RWPE2 (cell line): ENCODE results near the gene CREG1.

Source experiments
- ATAC-seq: fragments of 200-7000 bp; cut with Tn5 transposase; 3 replicates; pipeline ENCODE4 v1.9.1; 2021; ENCODE audit warnings: low read depth
- DNase-seq: peaks from one replicate; pipeline ENCODE4 v3.0.0-alpha.2; 2020; ENCODE audit warnings: low spot score
- H3K27ac ChIP-seq: fragments of 450-650 bp; 2 replicates; pipeline ENCODE4 v1.5.1; 2017; ENCODE audit warnings: mild to moderate bottlenecking; ENCODE audit not compliant: poor library complexity, severe bottlenecking
- H3K27me3 ChIP-seq: fragments of 250-450 bp; sonication (Bioruptor Pico); 2 replicates; pipeline ENCODE4 v1.5.1; 2021; ENCODE audit warnings: mild to moderate bottlenecking, moderate library complexity; ENCODE audit not compliant: insufficient read depth, poor library complexity, severe bottlenecking
- H3K36me3 ChIP-seq: fragments of 250-450 bp; sonication (Bioruptor Pico); 2 replicates; pipeline ENCODE4 v1.5.1; 2020; ENCODE audit warnings: low read depth, mild to moderate bottlenecking, moderate library complexity
- H3K4me1 ChIP-seq: fragments of 250-450 bp; sonication (Bioruptor Pico); 2 replicates; pipeline ENCODE4 v1.5.1; 2021; ENCODE audit warnings: mild to moderate bottlenecking, moderate library complexity; ENCODE audit not compliant: insufficient read depth, poor library complexity, severe bottlenecking
- H3K4me3 ChIP-seq: fragments of 250-450 bp; sonication (Bioruptor Pico); 2 replicates; pipeline ENCODE4 v1.5.1; 2021; ENCODE audit warnings: mild to moderate bottlenecking, moderate library complexity; ENCODE audit not compliant: severe bottlenecking
- H3K9me3 ChIP-seq: fragments of 250-450 bp; sonication (Bioruptor Pico); 2 replicates; pipeline ENCODE4 v1.5.1; 2021; ENCODE audit warnings: mild to moderate bottlenecking, moderate library complexity; ENCODE audit not compliant: severe bottlenecking
- TF ChIP-seq, protein P1 (sequence below): fragments of 450-650 bp; IDR thresholded peaks from one replicate; pipeline ENCODE4 v1.5.1; 2017; ENCODE audit warnings: mild to moderate bottlenecking, moderate library complexity; ENCODE audit not compliant: poor library complexity, severe bottlenecking

Gene CREG1

DNA sequence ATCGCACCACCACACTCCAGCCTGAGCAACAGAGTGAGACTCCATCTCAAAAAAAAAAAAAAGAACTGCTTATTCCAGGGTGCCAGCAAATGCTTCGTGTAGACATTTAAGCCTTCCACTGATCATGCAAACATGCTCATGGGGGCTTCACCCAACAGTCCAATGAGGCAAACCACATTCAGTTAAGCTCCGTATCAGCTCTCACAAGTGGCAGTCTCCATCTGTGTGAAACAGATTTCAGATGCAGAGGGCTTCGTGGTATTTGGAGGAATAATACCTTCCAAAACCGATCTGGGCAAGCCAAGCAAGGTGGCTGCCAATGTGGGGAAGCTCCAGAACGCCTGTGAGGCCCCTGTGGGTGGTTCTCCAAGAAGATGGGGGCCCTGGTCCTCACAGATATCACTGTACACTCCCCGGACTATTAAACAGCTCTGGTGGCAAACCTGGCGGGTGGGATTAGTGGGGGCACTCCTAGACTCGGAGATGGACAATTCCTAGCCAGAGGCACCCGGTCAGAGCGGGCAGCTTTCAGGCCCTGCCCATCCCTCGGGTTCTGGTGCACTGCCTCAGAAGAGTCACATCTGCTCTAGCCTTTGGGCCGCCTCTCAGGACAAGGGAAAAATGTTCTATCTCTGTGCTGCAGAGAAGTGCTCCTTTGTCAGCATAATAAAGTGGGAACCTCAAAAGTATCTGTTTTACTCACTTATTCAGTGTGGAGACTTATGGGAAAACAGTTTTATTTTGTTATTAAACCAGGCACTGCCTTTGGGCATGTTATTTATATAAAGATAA is 10.2 kb downstream of the CREG1 start:
- Histone ChIP-seq H3K27me3 (no peaks in the 10 kb centered on the region), H3K4me1 (peaks cover 21% of the 10 kb centered on the region), H3K9me3 (no peaks in the 10 kb centered on the region), H3K27ac (no peak overlapping the region), H3K36me3 (peaks cover 16% of the 10 kb centered on the region), H3K4me3 (no peak overlapping the region)
- TF ChIP-seq, protein P1, sequence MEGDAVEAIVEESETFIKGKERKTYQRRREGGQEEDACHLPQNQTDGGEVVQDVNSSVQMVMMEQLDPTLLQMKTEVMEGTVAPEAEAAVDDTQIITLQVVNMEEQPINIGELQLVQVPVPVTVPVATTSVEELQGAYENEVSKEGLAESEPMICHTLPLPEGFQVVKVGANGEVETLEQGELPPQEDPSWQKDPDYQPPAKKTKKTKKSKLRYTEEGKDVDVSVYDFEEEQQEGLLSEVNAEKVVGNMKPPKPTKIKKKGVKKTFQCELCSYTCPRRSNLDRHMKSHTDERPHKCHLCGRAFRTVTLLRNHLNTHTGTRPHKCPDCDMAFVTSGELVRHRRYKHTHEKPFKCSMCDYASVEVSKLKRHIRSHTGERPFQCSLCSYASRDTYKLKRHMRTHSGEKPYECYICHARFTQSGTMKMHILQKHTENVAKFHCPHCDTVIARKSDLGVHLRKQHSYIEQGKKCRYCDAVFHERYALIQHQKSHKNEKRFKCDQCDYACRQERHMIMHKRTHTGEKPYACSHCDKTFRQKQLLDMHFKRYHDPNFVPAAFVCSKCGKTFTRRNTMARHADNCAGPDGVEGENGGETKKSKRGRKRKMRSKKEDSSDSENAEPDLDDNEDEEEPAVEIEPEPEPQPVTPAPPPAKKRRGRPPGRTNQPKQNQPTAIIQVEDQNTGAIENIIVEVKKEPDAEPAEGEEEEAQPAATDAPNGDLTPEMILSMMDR = no peak
- DNase-seq = no peak
- ATAC-seq = no peak

DNA sequence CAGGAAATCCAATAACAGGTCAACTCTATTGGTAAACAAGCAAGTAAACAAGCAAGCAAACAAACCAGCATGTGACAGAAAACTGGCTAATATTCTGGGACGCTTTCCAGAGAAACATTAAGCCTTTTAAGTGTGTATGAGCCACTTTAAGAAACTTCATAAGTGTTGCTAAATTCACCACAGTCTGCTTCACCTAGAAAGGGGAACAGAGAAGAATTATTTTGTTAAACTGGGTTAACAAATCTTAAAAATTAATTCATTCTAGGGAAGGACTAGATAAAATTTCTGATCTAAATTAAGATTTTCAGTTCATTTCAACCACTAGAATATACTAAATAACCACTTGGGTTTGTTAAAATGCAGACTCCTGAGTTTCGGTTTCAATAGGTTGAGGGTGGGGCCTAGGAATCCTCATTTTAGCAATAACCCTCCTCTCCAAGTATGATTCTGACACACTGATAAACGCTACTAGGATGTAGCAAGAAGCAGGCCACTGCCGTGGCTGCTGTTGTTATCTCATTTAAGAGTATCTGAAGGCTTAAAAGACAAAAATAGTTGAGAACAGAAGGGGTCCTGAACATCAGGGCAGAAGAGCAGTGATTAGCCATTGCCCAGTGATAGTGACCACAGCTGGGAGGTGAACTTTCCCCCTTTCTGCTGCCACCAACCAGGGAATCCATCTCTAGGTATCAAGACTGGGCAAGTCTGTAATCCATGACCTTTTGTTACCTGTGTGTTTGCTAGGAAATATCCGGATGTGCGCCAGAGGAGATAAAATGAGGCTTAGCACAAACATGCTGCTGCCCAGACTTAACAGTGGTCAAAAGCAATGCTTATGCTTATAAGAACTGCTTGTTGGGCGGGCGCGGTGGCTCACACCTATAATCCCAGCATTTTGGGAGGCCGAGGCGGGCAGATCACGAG is 11.2 kb downstream of the CREG1 start:
- Histone ChIP-seq H3K36me3 (peaks cover 8% of the 10 kb centered on the region), H3K27me3 (no peaks in the 10 kb centered on the region), H3K4me1 (peaks cover 19% of the 10 kb centered on the region), H3K9me3 (no peaks in the 10 kb centered on the region), H3K27ac (no peak overlapping the region), H3K4me3 (no peak overlapping the region)
- ATAC-seq = no peak
- no peak for DNase-seq
- TF ChIP-seq, protein P1 = no peak

DNA sequence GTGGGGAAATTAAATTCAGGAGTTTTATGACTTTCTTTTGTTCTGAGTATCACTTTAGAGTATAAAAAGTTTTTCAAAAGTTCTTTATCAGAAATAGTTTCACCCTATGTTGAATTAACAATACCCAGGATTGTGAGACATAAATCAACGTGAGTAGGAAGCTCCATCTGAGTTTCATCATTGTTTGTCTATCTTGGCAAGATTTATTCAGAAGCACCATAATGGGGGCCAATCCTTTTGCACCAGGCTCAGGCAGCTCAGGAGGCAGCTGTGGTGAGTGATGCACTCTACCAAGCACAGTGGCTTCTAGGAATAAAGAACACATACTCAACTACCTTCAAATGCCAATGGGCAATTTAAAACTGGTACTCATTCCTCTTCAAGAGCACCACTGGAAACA is 12.0 kb downstream of the CREG1 start:
- H3K9me3 ChIP-seq = no peaks in the 10 kb centered on the region
- H3K27me3 ChIP-seq = no peaks in the 10 kb centered on the region
- TF ChIP-seq, protein P1 = no peak
- ATAC-seq = no peak
- peaks cover 19% of the 10 kb centered on the region for H3K4me1 ChIP-seq
- H3K4me3 ChIP-seq = no peak overlapping the region
- no peak for DNase-seq
- H3K27ac ChIP-seq = no peak overlapping the region
- H3K36me3 ChIP-seq = peaks cover under 1% of the 10 kb centered on the region

DNA sequence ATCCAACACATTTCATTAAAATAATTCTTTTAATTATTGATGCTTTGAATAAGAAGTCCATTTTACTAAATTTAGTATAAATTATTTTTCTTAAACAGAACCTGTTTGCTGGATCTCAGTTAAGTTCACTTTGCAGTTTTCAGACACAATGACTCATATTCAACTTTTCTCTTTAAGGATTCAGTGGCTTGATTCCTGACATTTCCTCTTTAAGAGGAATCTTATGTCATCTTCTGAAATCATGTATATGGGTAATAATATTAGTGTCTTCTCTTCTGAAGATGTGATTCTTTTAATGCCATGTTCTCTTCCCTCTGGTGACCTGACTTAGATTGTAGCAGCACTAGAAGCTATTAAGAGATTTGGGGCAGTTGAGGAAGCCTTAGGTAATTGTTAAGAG is 12.6 kb downstream of the CREG1 start:
- peaks cover 19% of the 10 kb centered on the region for H3K4me1 ChIP-seq
- no peak for ATAC-seq

More for the DNA sequence above, 12.6 kb downstream of the CREG1 start:
- Histone ChIP-seq H3K27me3 (no peaks in the 10 kb centered on the region), H3K27ac (no peak overlapping the region), H3K36me3 (no peaks in the 10 kb centered on the region; the same call in 1 of the 2 replicates), H3K9me3 (no peaks in the 10 kb centered on the region), H3K4me3 (no peak overlapping the region)
- TF ChIP-seq, protein P1 = no peak
- DNase-seq = no peak
